Neural crest cell (in vitro differentiated cells): ENCODE data around the gene SPATA24. TPM values are rescaled to one million over a fixed set of nuclear protein-coding genes. Genes with fewer than 3 reads are reported as not detected.
"Not testable (repeated sequence)": the region's sequence is repeated elsewhere in the genome, so short reads cannot be mapped to it uniquely, and the experiment has no call there.

Experiments used
- DNase-seq: peaks from one replicate; pipeline ENCODE4 v3.0.0; 2021; ENCODE audit warnings: low read depth, mixed read lengths, low spot score
- H3K27ac Mint-ChIP-seq: one replicate; pipeline ENCODE4 v1.8.0; 2021; ENCODE audit warnings: mild to moderate bottlenecking, mixed read lengths; ENCODE audit not compliant: unreplicated experiment
- H3K27me3 Mint-ChIP-seq: 2 replicates; pipeline ENCODE4 v1.8.0; 2021; ENCODE audit warnings: low read depth, mild to moderate bottlenecking, mixed read lengths
- H3K36me3 Mint-ChIP-seq: 2 replicates; pipeline ENCODE4 v1.8.0; 2021; ENCODE audit warnings: low read depth, mild to moderate bottlenecking, mixed read lengths
- H3K4me1 Mint-ChIP-seq: 2 replicates; pipeline ENCODE4 v1.8.0; 2021; ENCODE audit warnings: mixed read lengths
- H3K4me3 Mint-ChIP-seq: one replicate; pipeline ENCODE4 v1.8.0; 2021; ENCODE audit warnings: mild to moderate bottlenecking, mixed read lengths
- H3K9me3 Mint-ChIP-seq: 2 replicates; pipeline ENCODE4 v1.8.0; 2021; ENCODE audit warnings: mixed read lengths
- total RNA-seq: library from RNA; stranded (reverse); gene quantifications from 2 replicates; pipeline ENCODE4 v1.2.1, GENCODE V29; 2021
- TF ChIP-seq, protein P1 (sequence below): fragments of 200-600 bp; sonication (generic); conservative IDR thresholded peaks from 2 replicates; pipeline ENCODE4 v1.5.0; 2021; ENCODE audit warnings: antibody characterized with exemption, mild to moderate bottlenecking

Gene SPATA24
- total RNA-seq, 1 donor from 2014 or later: 16.1 TPM

- Mint-ChIP-seq H3K36me3 (peaks cover 8% of the 10 kb centered on the region), H3K4me1 (no peaks in the 10 kb centered on the region), H3K27me3 (no peaks in the 10 kb centered on the region), H3K9me3 (peaks cover 5% of the 10 kb centered on the region), H3K27ac (no peak overlapping the region), H3K4me3 (no peak overlapping the region)
- TF ChIP-seq, protein P1, sequence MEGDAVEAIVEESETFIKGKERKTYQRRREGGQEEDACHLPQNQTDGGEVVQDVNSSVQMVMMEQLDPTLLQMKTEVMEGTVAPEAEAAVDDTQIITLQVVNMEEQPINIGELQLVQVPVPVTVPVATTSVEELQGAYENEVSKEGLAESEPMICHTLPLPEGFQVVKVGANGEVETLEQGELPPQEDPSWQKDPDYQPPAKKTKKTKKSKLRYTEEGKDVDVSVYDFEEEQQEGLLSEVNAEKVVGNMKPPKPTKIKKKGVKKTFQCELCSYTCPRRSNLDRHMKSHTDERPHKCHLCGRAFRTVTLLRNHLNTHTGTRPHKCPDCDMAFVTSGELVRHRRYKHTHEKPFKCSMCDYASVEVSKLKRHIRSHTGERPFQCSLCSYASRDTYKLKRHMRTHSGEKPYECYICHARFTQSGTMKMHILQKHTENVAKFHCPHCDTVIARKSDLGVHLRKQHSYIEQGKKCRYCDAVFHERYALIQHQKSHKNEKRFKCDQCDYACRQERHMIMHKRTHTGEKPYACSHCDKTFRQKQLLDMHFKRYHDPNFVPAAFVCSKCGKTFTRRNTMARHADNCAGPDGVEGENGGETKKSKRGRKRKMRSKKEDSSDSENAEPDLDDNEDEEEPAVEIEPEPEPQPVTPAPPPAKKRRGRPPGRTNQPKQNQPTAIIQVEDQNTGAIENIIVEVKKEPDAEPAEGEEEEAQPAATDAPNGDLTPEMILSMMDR: no peak
- no peak for DNase-seq
These were observed 49.7 kb downstream of the SPATA24 start for GRCh38 chr5:139354186-139354585.

DNA sequence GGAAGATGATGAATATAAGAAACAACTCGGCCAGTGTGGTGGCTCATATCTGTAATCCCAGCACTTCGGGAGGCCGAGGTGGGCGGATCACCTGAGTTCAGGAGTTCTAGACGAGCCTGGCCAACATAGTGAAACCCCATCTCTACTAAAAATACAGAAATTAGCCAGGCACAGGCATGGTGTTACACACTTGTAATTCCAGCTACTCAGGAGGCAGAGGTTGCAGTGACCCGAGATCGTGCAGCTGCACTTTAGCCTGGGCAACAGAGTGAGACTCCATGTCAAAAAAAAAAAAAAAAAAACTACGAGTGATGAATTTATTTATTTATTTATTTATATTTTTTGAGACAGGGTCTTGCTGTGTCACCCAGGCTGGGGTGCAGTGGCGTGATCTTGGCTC is 56.0 kb downstream of the SPATA24 start:
- Mint-ChIP-seq H3K36me3 (peaks cover 12% of the 10 kb centered on the region), H3K4me1 (peaks cover 22% of the 10 kb centered on the region)
- not testable (repeated sequence) for H3K4me3 Mint-ChIP-seq, H3K9me3 Mint-ChIP-seq, DNase-seq, H3K27ac Mint-ChIP-seq, H3K27me3 Mint-ChIP-seq

Other genes starting within 250 kb of the SPATA24 start
- gene SIL1, start 205.7 kb downstream of the SPATA24 start, total RNA-seq: 13.7 and 16.0 TPM in 2 replicates
- 321 and 329 TPM in 2 replicates for gene MATR3, start 110.3 kb downstream of the SPATA24 start, total RNA-seq
- 103 and 104 TPM in 2 replicates for gene PAIP2, start 62.2 kb downstream of the SPATA24 start, total RNA-seq
- gene SLC23A1, start 20.8 kb downstream of the SPATA24 start, total RNA-seq: not detected in 2 replicates
- gene MZB1, start 14.2 kb downstream of the SPATA24 start, total RNA-seq: 0.25 and 0.30 TPM in 2 replicates
- 2.2 and 2.4 TPM in 2 replicates for gene PROB1, start 9.0 kb downstream of the SPATA24 start, total RNA-seq
- 27.9 and 32.5 TPM in 2 replicates for gene DNAJC18, start 35.4 kb upstream of the SPATA24 start, total RNA-seq
- gene ECSCR, start 58.7 kb upstream of the SPATA24 start, total RNA-seq: not detected in 2 replicates
- gene SMIM33, start 66.9 kb upstream of the SPATA24 start, total RNA-seq: not detected in 2 replicates
- 0.23 and 0.49 TPM in 2 replicates for gene STING1, start 78.7 kb upstream of the SPATA24 start, total RNA-seq
- gene UBE2D2, start 157.2 kb upstream of the SPATA24 start, total RNA-seq: 165 and 166 TPM in 2 replicates
- gene CXXC5, start 244.3 kb upstream of the SPATA24 start, total RNA-seq: 29.2 and 30.4 TPM in 2 replicates